Skeletal muscle satellite cell (primary cell): ENCODE measurements around the gene MCHR1.
"Not testable (repeated sequence)": the region's sequence is repeated elsewhere in the genome, so short reads cannot be mapped to it uniquely, and the experiment has no call there.

ENCODE experiments used
- H3K27me3 ChIP-seq: 2 replicates; pipeline ENCODE4 v1.7.0; 2013; ENCODE audit warnings: low read length; ENCODE audit not compliant: control insufficient read depth, insufficient read depth
- H3K36me3 ChIP-seq: 2 replicates; pipeline ENCODE4 v1.7.0; 2013; ENCODE audit warnings: mild to moderate bottlenecking, control low read depth, low read length; ENCODE audit not compliant: insufficient read depth
- H3K4me1 ChIP-seq: 2 replicates; pipeline ENCODE4 v1.7.0; 2013; ENCODE audit warnings: low read length; ENCODE audit not compliant: control insufficient read depth, insufficient read depth
- H3K4me2 ChIP-seq: 2 replicates; pipeline ENCODE4 v1.7.0; 2013; ENCODE audit warnings: mild to moderate bottlenecking, low read length
- H3K4me3 ChIP-seq: 2 replicates; pipeline ENCODE4 v1.7.0; 2013; ENCODE audit warnings: low read length
- H3K9ac ChIP-seq: 2 replicates; pipeline ENCODE4 v1.7.0; 2013; ENCODE audit warnings: mild to moderate bottlenecking, low read depth, low read length, moderate library complexity
- H3K9me3 ChIP-seq: replicated peaks from 2 replicates; pipeline ENCODE4 v1.7.0; 2013; ENCODE audit warnings: mild to moderate bottlenecking, control low read depth, low read length

Gene MCHR1

GRCh38 chr22:40660730-40661129 lies 18.6 kb upstream of the MCHR1 start:
- H3K4me2 ChIP-seq = no peak overlapping the region
- peaks cover 12% of the 10 kb centered on the region for H3K4me1 ChIP-seq
- no peak overlapping the region for H3K9ac ChIP-seq
- no peak overlapping the region for H3K4me3 ChIP-seq
- H3K9me3 ChIP-seq = no peaks in the 10 kb centered on the region
- H3K36me3 ChIP-seq = no peaks in the 10 kb centered on the region
- no peaks in the 10 kb centered on the region for H3K27me3 ChIP-seq

GRCh38 chr22:40661671-40662070 lies 17.6 kb upstream of the MCHR1 start:
- H3K36me3 ChIP-seq = no peaks in the 10 kb centered on the region
- no peak overlapping the region for H3K4me2 ChIP-seq
- peaks cover 12% of the 10 kb centered on the region for H3K4me1 ChIP-seq
- H3K4me3 ChIP-seq = no peak overlapping the region
- no peaks in the 10 kb centered on the region for H3K27me3 ChIP-seq
- no peak overlapping the region for H3K9ac ChIP-seq
- H3K9me3 ChIP-seq = no peaks in the 10 kb centered on the region

GRCh38 chr22:40665312-40665711 lies 14.0 kb upstream of the MCHR1 start:
- no peak overlapping the region for H3K4me2 ChIP-seq
- peak overlapping the region; percentile 35 for H3K9ac ChIP-seq
- H3K36me3 ChIP-seq = no peaks in the 10 kb centered on the region
- H3K4me3 ChIP-seq = no peak overlapping the region
- no peaks in the 10 kb centered on the region for H3K27me3 ChIP-seq
- no peaks in the 10 kb centered on the region for H3K9me3 ChIP-seq
- H3K4me1 ChIP-seq = peaks cover 12% of the 10 kb centered on the region

DNA sequence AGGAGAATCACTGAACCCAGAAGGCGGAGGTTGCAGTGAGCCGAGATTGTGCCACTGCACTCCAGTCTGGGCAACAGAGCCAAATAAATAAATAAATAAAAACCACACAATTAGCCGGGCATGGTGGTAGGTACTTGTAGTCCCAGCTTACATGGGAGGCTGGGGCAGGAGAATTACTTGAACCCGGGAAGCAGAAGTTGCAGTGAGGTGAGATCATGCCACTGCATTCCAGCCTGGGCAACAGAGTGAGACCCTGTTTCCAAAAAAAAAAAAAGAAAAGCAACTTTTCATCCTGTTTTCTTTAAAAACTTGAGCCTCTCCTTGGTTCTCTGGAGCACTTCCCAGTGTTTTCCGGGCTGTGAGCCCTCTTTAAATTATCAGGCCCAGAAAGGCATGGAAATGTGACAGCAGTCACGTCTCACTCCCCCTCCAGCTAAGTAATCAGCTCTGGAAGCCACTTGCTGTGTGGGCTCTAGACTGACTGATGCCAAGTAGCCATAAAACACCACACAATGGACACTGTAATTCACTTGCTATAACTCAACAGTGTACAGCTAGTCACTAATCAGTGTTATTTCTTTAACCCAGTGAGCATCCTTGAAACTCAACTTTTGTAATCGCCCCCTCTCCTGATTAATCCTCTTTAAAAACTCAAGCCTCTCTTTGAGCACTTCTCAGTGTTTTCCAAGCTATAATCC lies 13.0 kb upstream of the MCHR1 start:
- no peak overlapping the region for H3K4me2 ChIP-seq
- H3K9me3 ChIP-seq = no peaks in the 10 kb centered on the region
- H3K36me3 ChIP-seq = no peaks in the 10 kb centered on the region
- no peak overlapping the region for H3K9ac ChIP-seq
- H3K27me3 ChIP-seq = no peaks in the 10 kb centered on the region
- no peak overlapping the region for H3K4me3 ChIP-seq
- peaks cover 12% of the 10 kb centered on the region for H3K4me1 ChIP-seq

- peaks cover 12% of the 10 kb centered on the region for H3K4me1 ChIP-seq
- H3K9ac ChIP-seq = no peak overlapping the region
- H3K4me2 ChIP-seq = no peak overlapping the region
- no peaks in the 10 kb centered on the region for H3K9me3 ChIP-seq
- H3K27me3 ChIP-seq = no peaks in the 10 kb centered on the region
- no peaks in the 10 kb centered on the region for H3K36me3 ChIP-seq
- H3K4me3 ChIP-seq = no peak overlapping the region
These were observed 10.5 kb upstream of the MCHR1 start for GRCh38 chr22:40668611-40669411.

- Histone ChIP-seq H3K4me3 (no peak overlapping the region), H3K4me1 (peaks cover 7% of the 10 kb centered on the region), H3K4me2 (no peak overlapping the region), H3K27me3 (no peaks in the 10 kb centered on the region), H3K36me3 (no peaks in the 10 kb centered on the region), H3K9me3 (no peaks in the 10 kb centered on the region), H3K9ac (no peak overlapping the region)
These were observed 9.2 kb upstream of the MCHR1 start for GRCh38 chr22:40670058-40670457.

DNA sequence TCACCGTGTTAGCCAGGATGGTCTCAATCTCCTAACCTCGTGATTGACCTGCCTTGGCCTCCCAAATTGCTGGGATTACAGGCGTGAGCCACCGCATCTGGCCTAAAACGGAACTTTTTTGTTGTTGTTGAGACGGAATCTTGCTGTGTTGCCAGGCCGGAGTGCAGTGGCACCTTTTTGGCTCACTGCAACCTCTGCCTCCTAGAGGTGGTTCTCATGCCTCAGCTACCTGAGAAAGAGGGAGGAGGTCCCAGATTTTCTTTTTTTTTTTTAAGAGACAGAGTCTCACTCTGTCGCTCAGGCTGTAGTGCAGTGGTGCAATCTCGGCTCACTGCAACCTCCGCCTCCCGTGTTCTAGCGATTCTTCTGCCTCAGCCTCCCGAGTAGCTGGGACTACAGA lies 7.9 kb upstream of the MCHR1 start:
- no peaks in the 10 kb centered on the region for H3K27me3 ChIP-seq
- no peak overlapping the region for H3K4me2 ChIP-seq
- no peak overlapping the region for H3K9ac ChIP-seq
- H3K36me3 ChIP-seq = no peaks in the 10 kb centered on the region
- H3K9me3 ChIP-seq = no peaks in the 10 kb centered on the region
- no peaks in the 10 kb centered on the region for H3K4me1 ChIP-seq
- no peak overlapping the region for H3K4me3 ChIP-seq

DNA sequence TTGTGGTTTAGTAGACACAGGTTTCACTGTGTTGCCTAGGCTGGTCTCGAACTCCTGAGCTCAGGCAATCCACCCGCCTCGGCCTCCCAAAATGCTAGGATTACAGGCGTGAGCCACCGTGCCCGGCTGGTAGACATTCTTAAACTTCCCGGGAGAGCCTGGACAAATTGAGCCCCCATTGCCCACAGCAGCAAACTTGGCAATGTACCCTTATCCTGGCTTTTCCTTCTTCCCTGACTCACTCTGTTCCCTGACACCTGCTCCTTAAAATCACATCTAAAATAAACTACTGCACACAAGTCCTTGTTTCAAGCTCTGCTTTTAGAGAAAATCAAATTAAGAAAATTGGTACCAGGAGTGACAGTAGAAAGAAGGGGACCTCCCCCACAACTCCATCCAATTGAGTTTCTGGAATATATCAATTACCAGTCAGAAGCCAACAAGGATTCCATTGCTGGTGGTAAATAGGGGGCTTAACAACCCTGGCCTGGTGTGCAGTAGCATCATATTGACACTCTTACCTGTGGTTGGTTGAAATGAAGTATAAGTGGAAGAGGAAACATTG lies 7.4 kb upstream of the MCHR1 start:
- H3K9ac ChIP-seq = no peak overlapping the region
- H3K4me2 ChIP-seq = no peak overlapping the region
- H3K36me3 ChIP-seq = no peaks in the 10 kb centered on the region
- no peaks in the 10 kb centered on the region for H3K27me3 ChIP-seq
- no peak overlapping the region for H3K4me3 ChIP-seq
- no peaks in the 10 kb centered on the region for H3K9me3 ChIP-seq
- H3K4me1 ChIP-seq = no peaks in the 10 kb centered on the region

DNA sequence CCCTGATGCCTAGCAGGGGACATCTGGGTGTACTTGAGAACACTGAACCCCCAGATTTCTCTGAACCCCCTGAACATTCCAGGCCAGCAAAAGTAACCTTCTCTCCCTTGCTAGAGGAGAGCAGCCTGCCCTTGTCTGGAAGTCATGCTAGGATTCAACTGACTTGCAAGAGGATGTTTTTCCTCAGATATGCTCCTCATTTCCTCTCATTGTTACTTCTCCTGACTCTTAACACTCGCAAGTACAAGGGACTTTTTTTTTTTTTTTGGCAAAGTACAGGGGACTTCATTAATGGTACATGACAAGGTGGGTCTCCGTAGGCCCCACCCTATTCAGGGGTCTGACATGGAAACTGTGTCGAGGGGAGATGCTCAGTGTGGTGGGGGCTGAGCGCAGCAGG lies 6.3 kb upstream of the MCHR1 start:
- H3K4me2 ChIP-seq = no peak overlapping the region
- H3K4me1 ChIP-seq = no peaks in the 10 kb centered on the region
- no peaks in the 10 kb centered on the region for H3K27me3 ChIP-seq
- H3K4me3 ChIP-seq = no peak overlapping the region
- no peak overlapping the region for H3K9ac ChIP-seq
- no peaks in the 10 kb centered on the region for H3K36me3 ChIP-seq
- H3K9me3 ChIP-seq = no peaks in the 10 kb centered on the region

- Histone ChIP-seq H3K4me1 (peaks cover 9% of the 10 kb centered on the region), H3K4me3 (no peak overlapping the region), H3K27me3 (peaks cover 8% of the 10 kb centered on the region), H3K4me2 (no peak overlapping the region), H3K9me3 (no peaks in the 10 kb centered on the region), H3K36me3 (no peaks in the 10 kb centered on the region), H3K9ac (no peak overlapping the region)
These were observed 5.0 kb upstream of the MCHR1 start for GRCh38 chr22:40674274-40674673.

DNA sequence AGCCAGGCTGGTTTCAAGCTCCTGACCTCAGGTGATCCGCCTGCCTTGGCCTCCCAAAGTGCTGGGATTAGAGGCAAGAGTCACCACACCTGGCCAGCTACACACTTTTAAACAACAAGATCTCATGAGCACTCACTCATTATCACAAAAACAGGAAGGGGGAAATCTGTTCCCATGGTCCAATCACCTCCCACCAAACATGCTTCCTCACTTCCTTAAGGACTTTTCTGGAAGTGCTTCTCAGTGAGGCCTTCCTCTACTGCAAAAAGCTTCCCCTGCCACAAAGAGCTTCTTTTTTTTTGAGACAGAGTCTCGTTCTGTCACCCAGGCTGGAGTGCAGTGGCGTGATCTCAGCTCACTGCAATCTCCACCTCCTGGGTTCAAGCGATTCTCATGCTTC lies 3.1 kb upstream of the MCHR1 start:
- not testable (repeated sequence) for H3K4me3 ChIP-seq, H3K36me3 ChIP-seq, H3K9ac ChIP-seq, H3K9me3 ChIP-seq, H3K4me2 ChIP-seq
- peaks cover 17% of the 10 kb centered on the region for H3K4me1 ChIP-seq
- H3K27me3 ChIP-seq = peaks cover 24% of the 10 kb centered on the region
